Panc1 (cell line): ENCODE results near the gene CBL. TPM values are rescaled to one million over a fixed set of nuclear protein-coding genes. Genes with fewer than 3 reads are reported as not detected.

Experiments
- ATAC-seq: fragments of 200-7000 bp; cut with Tn5 transposase; 2 replicates; pipeline ENCODE4 v1.9.1; 2020; ENCODE audit warnings: mild to moderate bottlenecking, moderate library complexity
- BruUV-seq: library from RNA; stranded (reverse); fragments of 400-500 nt; replicated peaks from 2 replicates; lab custom pipeline; 2021; lab: Mats Ljungman, UMichigan
- CTCF ChIA-PET: fragments of 300-600 bp; sonication (Branson Sonifier 250); formaldehyde crosslinking; loops from one replicate; lab custom pipeline; 2022; ENCODE audit warnings: antibody characterized with exemption; lab: Charles Lee
- POLR2A ChIA-PET: fragments of 300-600 bp; sonication (Branson Sonifier 250); formaldehyde crosslinking; loops from one replicate; lab custom pipeline; 2022; ENCODE audit warnings: antibody characterized with exemption; lab: Charles Lee
- DNase-seq: peaks from one replicate; pipeline ENCODE4 v3.0.0-alpha.2; 2010; ENCODE audit warnings: low read depth, low spot score
- H3K27ac ChIP-seq: 2 replicates; pipeline ENCODE4 v1.5.1; 2011; ENCODE audit warnings: mild to moderate bottlenecking, low read length, inconsistent platforms
- H3K27me3 ChIP-seq: fragments of 200-500 bp; sonication (Bioruptor generic); 2 replicates; pipeline ENCODE4 v1.6.0; 2014; ENCODE audit warnings: low read length, inconsistent platforms; ENCODE audit not compliant: control insufficient read depth, insufficient read depth
- H3K36me3 ChIP-seq: fragments of 200-500 bp; sonication (Bioruptor generic); 2 replicates; pipeline ENCODE4 v1.5.1; 2014; ENCODE audit warnings: inconsistent platforms, mild to moderate bottlenecking, low read length, moderate library complexity; ENCODE audit not compliant: control insufficient read depth, insufficient read depth
- H3K4me1 ChIP-seq: 2 replicates; pipeline ENCODE4 v1.5.1; 2011; ENCODE audit warnings: inconsistent platforms, mild to moderate bottlenecking, low read length, moderate library complexity; ENCODE audit not compliant: control insufficient read depth, insufficient read depth
- H3K4me3 ChIP-seq, 2 experiments: 2 replicates each; pipeline ENCODE4 v1.5.1; 2011 to 2012; ENCODE audit warnings: low read depth in 2 of 2, low read length in 2 of 2, mild to moderate bottlenecking in 2 of 2, inconsistent platforms in 1 of 2, moderate library complexity in 1 of 2
- H3K9me3 ChIP-seq: fragments of 200-500 bp; sonication (Bioruptor generic); 2 replicates; pipeline ENCODE4 v1.5.1; 2014; ENCODE audit warnings: low read depth, mild to moderate bottlenecking, inconsistent platforms, low read length, moderate library complexity; ENCODE audit not compliant: control insufficient read depth, insufficient read depth
- POLR2AphosphoS5 ChIP-seq: IDR thresholded peaks from 2 replicates; pipeline ENCODE4 v1.6.1; 2012; ENCODE audit warnings: mild to moderate bottlenecking, low read depth, low read length, moderate library complexity
- SIN3A ChIP-seq: IDR thresholded peaks from 2 replicates; pipeline ENCODE4 v1.6.1; 2012; ENCODE audit warnings: low read depth, mild to moderate bottlenecking, low read length, moderate library complexity, borderline replicate concordance; ENCODE audit not compliant: insufficient read depth
- TCF7L2 ChIP-seq: IDR thresholded peaks from 2 replicates; pipeline ENCODE4 v1.6.1; 2011; ENCODE audit warnings: mild to moderate bottlenecking, low read depth, low read length, inconsistent platforms
- in situ Hi-C: cut with HindIII; loops from 2 replicates; pipeline ENCODE4 v1.10.0; 2016; ENCODE audit warnings: low sequenced_read_pairs, low pct_unique_long_range_greater_than_20kb
- intact Hi-C: fragments of 100-400 bp; cut with micrococcal nuclease; formaldehyde crosslinking; loops from one replicate; pipeline ENCODE4 v1.10.0; 2022; ENCODE audit not compliant: unreplicated experiment
- total RNA-seq: library from RNA; stranded (reverse); gene quantifications from one replicate; pipeline ENCODE4 v1.2.1, GENCODE V29; 2021; ENCODE audit not compliant: unreplicated experiment
- TF ChIP-seq, protein P1 (sequence below): fragments of 450-650 bp; IDR thresholded peaks from 2 replicates; pipeline ENCODE4 v1.5.1; 2017; ENCODE audit warnings: mild to moderate bottlenecking
- TF ChIP-seq, protein P2 (sequence below), 2 experiments: IDR thresholded peaks; 2 replicates each; pipeline ENCODE4 v1.6.1; 2011 to 2012; ENCODE audit warnings: low read depth in 2 of 2, control low read depth in 1 of 2, low read length in 1 of 2, mild to moderate bottlenecking in 1 of 2, moderate library complexity in 1 of 2; ENCODE audit not compliant: insufficient read depth in 1 of 2

CBL gene
- total RNA-seq, 1 experiment from 2014 or later: 69.9 TPM

DNA sequence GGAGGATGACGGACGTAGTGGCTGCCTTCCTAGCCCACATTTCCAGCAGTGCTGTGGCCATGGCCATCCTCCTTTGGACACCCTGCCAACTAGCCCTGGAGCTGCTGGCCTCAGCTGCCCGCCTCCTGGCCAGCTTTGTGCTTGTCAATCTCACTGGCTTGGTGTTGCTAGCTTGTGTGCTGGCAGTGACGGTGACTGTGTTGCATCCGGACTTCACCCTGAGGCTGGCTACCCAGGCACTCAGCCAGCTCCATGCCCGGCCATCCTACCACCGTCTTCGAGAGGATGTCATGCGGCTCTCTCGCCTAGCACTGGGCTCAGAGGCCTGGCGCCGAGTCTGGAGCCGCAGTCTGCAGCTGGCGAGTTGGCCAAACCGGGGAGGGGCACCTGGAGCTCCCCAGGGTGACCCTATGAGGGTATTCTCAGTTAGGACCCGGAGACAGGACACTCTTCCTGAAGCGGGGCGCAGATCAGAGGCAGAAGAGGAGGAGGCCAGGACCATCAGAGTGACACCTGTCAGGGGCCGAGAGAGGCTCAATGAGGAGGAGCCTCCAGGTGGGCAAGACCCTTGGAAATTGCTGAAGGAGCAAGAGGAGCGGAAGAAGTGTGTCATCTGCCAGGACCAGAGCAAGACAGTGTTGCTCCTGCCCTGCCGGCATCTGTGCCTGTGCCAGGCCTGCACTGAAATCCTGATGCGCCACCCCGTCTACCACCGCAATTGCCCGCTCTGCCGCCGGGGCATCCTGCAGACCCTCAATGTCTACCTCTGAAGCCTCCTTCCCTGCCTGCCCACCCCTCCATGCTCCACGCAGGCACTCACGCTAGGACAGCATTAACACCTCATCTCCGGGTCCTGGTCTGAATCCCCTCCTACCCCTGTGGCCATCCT lies 129.8 kb downstream of the CBL start:
- Histone ChIP-seq H3K9me3 (no peaks in the 10 kb centered on the region), H3K27ac (peak overlapping the region; percentile 98), H3K27me3 (no peaks in the 10 kb centered on the region), H3K36me3 (no peaks in the 10 kb centered on the region), H3K4me3 (peak overlapping the region; percentile 84 to 95; a peak in 3 of 4 replicates), H3K4me1 (peaks cover 40% of the 10 kb centered on the region)
- ChIA-PET CTCF (interaction anchor here (2.1 kb wide), 1 partner anchor 38 kb away, joined by 6 read pairs; no protein-coding TSS in a partner anchor), POLR2A (no interaction called here)
- TF ChIP-seq, protein P1, sequence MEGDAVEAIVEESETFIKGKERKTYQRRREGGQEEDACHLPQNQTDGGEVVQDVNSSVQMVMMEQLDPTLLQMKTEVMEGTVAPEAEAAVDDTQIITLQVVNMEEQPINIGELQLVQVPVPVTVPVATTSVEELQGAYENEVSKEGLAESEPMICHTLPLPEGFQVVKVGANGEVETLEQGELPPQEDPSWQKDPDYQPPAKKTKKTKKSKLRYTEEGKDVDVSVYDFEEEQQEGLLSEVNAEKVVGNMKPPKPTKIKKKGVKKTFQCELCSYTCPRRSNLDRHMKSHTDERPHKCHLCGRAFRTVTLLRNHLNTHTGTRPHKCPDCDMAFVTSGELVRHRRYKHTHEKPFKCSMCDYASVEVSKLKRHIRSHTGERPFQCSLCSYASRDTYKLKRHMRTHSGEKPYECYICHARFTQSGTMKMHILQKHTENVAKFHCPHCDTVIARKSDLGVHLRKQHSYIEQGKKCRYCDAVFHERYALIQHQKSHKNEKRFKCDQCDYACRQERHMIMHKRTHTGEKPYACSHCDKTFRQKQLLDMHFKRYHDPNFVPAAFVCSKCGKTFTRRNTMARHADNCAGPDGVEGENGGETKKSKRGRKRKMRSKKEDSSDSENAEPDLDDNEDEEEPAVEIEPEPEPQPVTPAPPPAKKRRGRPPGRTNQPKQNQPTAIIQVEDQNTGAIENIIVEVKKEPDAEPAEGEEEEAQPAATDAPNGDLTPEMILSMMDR: no peak
- no peak for TF ChIP-seq TCF7L2
- TF ChIP-seq POLR2AphosphoS5: no peak
- no peak for TF ChIP-seq SIN3A
- TF ChIP-seq, protein P2, sequence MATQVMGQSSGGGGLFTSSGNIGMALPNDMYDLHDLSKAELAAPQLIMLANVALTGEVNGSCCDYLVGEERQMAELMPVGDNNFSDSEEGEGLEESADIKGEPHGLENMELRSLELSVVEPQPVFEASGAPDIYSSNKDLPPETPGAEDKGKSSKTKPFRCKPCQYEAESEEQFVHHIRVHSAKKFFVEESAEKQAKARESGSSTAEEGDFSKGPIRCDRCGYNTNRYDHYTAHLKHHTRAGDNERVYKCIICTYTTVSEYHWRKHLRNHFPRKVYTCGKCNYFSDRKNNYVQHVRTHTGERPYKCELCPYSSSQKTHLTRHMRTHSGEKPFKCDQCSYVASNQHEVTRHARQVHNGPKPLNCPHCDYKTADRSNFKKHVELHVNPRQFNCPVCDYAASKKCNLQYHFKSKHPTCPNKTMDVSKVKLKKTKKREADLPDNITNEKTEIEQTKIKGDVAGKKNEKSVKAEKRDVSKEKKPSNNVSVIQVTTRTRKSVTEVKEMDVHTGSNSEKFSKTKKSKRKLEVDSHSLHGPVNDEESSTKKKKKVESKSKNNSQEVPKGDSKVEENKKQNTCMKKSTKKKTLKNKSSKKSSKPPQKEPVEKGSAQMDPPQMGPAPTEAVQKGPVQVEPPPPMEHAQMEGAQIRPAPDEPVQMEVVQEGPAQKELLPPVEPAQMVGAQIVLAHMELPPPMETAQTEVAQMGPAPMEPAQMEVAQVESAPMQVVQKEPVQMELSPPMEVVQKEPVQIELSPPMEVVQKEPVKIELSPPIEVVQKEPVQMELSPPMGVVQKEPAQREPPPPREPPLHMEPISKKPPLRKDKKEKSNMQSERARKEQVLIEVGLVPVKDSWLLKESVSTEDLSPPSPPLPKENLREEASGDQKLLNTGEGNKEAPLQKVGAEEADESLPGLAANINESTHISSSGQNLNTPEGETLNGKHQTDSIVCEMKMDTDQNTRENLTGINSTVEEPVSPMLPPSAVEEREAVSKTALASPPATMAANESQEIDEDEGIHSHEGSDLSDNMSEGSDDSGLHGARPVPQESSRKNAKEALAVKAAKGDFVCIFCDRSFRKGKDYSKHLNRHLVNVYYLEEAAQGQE (IDR thresholded peaks at IDR 0.05; ENCODE audit: insufficient read depth in 1 of 2, low read depth in 2 of 2, low read length in 1 of 2): no peak
- no TSS peak for BruUV-seq
- DNase-seq (no peak), ATAC-seq (no peak)
- in situ Hi-C loops: no loop called here
- intact Hi-C loops: loop anchor here (5.0 kb wide), 1 partner anchor 36 kb away; no protein-coding TSS in a partner anchor

DNA sequence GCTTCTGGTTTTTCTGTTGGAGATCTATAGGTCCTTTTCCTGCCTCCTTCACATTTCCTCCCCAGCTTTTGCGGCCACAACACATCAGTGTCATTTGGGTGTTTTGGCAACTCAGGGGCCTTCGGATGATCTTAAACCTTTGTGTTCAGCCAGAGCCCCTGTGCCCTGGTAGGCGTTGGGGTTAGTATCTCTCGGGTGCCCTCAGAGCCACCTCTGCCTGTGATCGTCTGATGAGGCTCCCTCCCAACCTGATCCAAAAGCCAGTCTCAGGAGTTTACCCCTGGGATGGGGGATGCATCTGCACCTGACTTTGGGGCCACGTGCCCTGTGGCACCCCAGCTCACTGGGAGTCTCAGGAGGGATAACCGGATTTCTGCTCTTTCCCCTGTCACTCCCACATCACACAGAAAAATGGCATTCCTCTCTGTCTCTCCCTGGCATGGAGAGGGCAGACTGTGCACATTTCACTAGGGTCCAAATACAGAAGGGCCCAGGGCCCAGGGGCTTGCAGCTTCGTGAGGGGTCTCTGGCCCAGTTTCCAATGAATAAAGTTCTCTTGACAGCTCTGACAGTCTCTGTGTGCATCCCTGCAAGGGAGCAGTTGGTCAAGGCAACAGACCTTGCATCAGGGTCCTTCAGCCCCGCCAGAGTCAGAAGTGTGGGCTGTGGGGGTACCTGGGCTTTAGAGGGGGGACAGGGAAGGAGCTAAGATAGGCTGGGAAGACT lies 130.8 kb downstream of the CBL start:
- Histone ChIP-seq H3K9me3 (no peaks in the 10 kb centered on the region), H3K27me3 (no peaks in the 10 kb centered on the region), H3K36me3 (no peaks in the 10 kb centered on the region), H3K4me3 (no peak overlapping the region), H3K4me1 (peaks cover 40% of the 10 kb centered on the region), H3K27ac (peak overlapping the region; percentile 40; the same call in 1 of the 2 replicates)
- ChIA-PET POLR2A (interaction anchor here (0.6 to 0.7 kb wide), 2 partner anchors 131 to 391 kb away, joined by 3 to 5 read pairs; partner anchors contain the start of gene CBL), CTCF (interaction anchor here (1.1 to 3.5 kb wide), 4 partner anchors 14 to 138 kb away, joined by 3 to 43 read pairs (median 13); no protein-coding TSS in a partner anchor)
- no TSS peak for BruUV-seq
- DNase-seq (no peak), ATAC-seq (no peak)
- intact Hi-C loops (loop anchor here (5.0 kb wide), 1 partner anchor 35 kb away; no protein-coding TSS in a partner anchor), in situ Hi-C loops (no loop called here)
- TF ChIP-seq POLR2AphosphoS5 (no peak), SIN3A (no peak), TCF7L2 (no peak)
- TF ChIP-seq, protein P2 (IDR thresholded peaks at IDR 0.05; ENCODE audit: insufficient read depth in 1 of 2, low read depth in 2 of 2, low read length in 1 of 2): no peak
- TF ChIP-seq, protein P1: no peak
